ENCODE measurements around the gene FOXD4.
"Not testable (repeated sequence)": the region's sequence is repeated elsewhere in the genome, so short reads cannot be mapped to it uniquely, and the experiment has no call there.

DNA sequence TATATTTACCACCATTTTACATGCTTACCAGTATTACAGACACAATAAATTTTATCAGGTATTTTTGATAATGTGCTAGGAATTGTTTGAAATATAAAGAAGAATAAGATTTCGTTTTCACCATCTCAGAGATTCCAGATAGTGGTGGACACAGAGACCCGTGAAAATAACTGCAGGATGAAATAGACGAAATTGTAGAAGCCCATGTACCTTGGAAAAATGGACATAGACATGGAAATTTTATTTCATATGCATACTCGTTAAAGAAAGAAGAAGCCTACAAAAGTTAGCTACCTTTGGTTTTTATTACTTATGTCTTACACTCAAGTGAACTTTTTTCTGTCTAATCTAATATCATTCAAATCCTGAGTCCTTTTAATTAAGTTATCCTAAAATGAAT, 7.5 kb downstream of the FOXD4 start:
- not testable (repeated sequence) for TF ChIP-seq CTCF (conservative IDR thresholded peaks at IDR 0.05; ENCODE audit: low read depth, low read length); EZH2 (IDR thresholded peaks at IDR 0.05; ENCODE audit: low read length, unreplicated experiment); EZH2phosphoT487 (IDR thresholded peaks at IDR 0.05; ENCODE audit: borderline replicate concordance, low read length)
